Neural cell (in vitro differentiated cells): ENCODE results near the gene IYD.

Experiments
- CTCF ChIP-seq: fragments of 450-650 bp; IDR thresholded peaks from 2 replicates; pipeline ENCODE4 v1.5.1; 2014; ENCODE audit warnings: antibody characterized with exemption, mild to moderate bottlenecking, moderate library complexity; ENCODE audit not compliant: poor library complexity, severe bottlenecking
- EZH2 ChIP-seq: fragments of 200-600, 300-800 bp; shearing (Covaris generic), sonication (generic); IDR thresholded peaks from 2 replicates; pipeline ENCODE4 v1.6.1; 2014; ENCODE audit warnings: antibody characterized with exemption, low read length, borderline replicate concordance, mild to moderate bottlenecking; ENCODE audit not compliant: insufficient read depth, poor library complexity, severe bottlenecking
- RAD21 ChIP-seq: fragments of 450-650 bp; conservative IDR thresholded peaks from 2 replicates; pipeline ENCODE4 v1.6.1; 2014; ENCODE audit warnings: antibody characterized with exemption, mild to moderate bottlenecking, moderate library complexity

GRCh38 chr6:150445486-150445885, 76.7 kb downstream of the IYD start:
- no peak for TF ChIP-seq CTCF
- no peak for TF ChIP-seq EZH2
- no peak for TF ChIP-seq RAD21
